ENCODE data around the gene TIE1. TPM values are rescaled to one million over a fixed set of nuclear protein-coding genes. Genes with fewer than 3 reads are reported as not detected.
A peak's percentile ranks its signal among the peaks of the same experiment; 100 is the strongest.

Gene TIE1
- total RNA-seq, 1 donor from 2014 or later, result 6.5 TPM

DNA sequence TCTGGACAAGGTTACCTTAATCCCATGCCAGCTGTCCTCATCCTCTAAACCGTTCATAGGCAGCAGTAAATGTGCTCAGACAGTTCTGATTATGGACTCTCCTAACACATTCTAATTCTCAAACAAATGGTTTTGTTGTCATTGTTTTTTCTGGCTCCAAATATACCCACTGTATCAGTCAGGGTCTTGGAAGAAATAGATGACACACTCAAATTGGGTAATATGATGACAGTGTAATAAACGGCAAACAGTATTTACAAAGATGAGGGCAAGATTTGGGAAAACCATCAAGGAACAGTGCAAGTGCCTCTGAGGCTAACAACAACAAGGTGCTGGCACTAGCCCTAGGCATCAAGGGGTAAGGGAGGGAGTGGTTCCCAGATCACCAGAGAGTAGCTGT is 53.7 kb downstream of the TIE1 start:
- Histone ChIP-seq H3K27me3 (ENCODE audit: control insufficient read depth, insufficient read depth, low read length) (no peaks in the 10 kb centered on the region), H3K4me3 (ENCODE audit: low read depth, low read length) (no peak overlapping the region), H3K36me3 (ENCODE audit: control insufficient read depth, insufficient read depth, low read length) (no peaks in the 10 kb centered on the region)
- TF ChIP-seq, protein P1, sequence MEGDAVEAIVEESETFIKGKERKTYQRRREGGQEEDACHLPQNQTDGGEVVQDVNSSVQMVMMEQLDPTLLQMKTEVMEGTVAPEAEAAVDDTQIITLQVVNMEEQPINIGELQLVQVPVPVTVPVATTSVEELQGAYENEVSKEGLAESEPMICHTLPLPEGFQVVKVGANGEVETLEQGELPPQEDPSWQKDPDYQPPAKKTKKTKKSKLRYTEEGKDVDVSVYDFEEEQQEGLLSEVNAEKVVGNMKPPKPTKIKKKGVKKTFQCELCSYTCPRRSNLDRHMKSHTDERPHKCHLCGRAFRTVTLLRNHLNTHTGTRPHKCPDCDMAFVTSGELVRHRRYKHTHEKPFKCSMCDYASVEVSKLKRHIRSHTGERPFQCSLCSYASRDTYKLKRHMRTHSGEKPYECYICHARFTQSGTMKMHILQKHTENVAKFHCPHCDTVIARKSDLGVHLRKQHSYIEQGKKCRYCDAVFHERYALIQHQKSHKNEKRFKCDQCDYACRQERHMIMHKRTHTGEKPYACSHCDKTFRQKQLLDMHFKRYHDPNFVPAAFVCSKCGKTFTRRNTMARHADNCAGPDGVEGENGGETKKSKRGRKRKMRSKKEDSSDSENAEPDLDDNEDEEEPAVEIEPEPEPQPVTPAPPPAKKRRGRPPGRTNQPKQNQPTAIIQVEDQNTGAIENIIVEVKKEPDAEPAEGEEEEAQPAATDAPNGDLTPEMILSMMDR (IDR thresholded peaks at IDR 0.05; ENCODE audit: insufficient read depth, low read length, poor library complexity, severe bottlenecking), result no peak
- no peak for DNase-seq (ENCODE audit: low read depth)

DNA sequence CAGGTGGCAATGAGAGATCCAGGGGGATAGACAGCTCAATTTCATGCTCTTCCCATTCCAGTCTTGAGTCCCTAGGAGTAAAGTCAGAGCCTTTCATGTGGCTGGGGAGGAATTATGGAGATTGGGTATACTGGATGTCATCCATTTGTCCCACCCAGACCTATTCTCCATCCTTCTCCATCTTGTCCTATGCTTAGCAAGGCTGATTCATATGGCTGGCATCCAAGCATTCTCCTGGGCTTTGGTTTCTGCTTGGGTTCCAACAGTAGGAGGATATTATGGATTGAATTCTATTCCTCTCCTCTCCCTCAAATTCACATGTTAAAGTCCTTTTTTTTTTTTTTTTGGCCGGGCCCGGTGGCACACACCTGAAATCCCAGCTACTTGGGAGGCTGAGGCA is 54.2 kb downstream of the TIE1 start:
- no peaks in the 10 kb centered on the region for H3K27me3 ChIP-seq (ENCODE audit: control insufficient read depth, insufficient read depth, low read length)
- DNase-seq (ENCODE audit: low read depth), result no peak
- TF ChIP-seq, protein P1 (IDR thresholded peaks at IDR 0.05; ENCODE audit: insufficient read depth, low read length, poor library complexity, severe bottlenecking), result no peak
- no peaks in the 10 kb centered on the region for H3K36me3 ChIP-seq (ENCODE audit: control insufficient read depth, insufficient read depth, low read length)
- no peak overlapping the region for H3K4me3 ChIP-seq (ENCODE audit: low read depth, low read length)

DNA sequence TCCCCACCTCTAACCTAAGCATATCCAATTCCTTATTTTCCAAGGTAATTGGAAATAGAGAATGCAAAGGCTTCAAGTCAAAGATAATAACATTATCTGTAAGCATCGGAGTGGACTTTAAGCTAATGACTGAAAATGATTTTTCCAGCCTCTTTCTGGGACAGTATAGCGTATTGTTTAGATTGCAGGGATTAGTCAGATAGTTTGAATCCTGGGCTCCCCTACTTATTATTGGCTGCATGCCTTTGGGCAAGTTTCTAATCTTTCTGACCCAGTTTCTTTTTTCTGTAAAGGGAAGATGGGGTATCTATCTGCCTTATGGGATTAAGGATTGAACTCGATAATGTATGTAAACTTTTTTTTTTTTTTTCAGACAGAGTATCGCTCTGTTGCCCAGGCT is 56.5 kb downstream of the TIE1 start:
- TF ChIP-seq, protein P1 (IDR thresholded peaks at IDR 0.05; ENCODE audit: insufficient read depth, low read length, poor library complexity, severe bottlenecking), result no peak
- DNase-seq (ENCODE audit: low read depth), result no peak
- Histone ChIP-seq H3K4me3 (ENCODE audit: low read depth, low read length) (no peak overlapping the region), H3K36me3 (ENCODE audit: control insufficient read depth, insufficient read depth, low read length) (no peaks in the 10 kb centered on the region), H3K27me3 (ENCODE audit: control insufficient read depth, insufficient read depth, low read length) (no peaks in the 10 kb centered on the region)

DNA sequence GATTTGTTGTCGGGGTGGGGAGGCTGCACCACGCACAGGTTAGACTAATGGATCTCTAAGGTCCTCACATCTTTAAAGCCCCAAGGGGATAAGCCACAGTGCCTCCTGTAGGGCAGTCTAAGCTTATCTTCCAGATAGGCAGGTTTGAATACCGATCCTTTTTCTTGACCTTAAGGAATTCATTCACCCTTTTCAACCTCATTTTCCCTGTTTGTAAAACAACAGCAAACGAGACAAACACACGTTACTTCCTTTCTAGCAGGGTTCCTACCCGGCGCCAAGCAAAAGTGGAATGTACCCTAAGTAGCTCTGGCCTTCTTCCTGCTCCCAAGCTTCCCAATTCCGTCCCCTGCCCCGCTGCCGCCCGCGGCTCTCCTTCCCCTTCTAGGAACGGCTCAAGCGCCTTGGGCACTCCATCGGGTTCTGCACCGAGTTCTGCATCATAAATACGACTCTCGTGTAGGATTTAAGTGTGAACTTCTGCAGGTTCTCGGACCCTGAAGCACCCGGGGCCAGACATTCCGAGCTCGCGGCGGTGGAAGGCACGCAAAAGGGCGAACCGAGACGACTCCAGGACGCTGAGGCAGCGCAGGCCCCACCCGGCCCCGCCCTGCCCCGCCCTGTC is 57.5 kb downstream of the TIE1 start:
- TF ChIP-seq, protein P1 (IDR thresholded peaks at IDR 0.05; ENCODE audit: insufficient read depth, low read length, poor library complexity, severe bottlenecking), result peak; percentile 69
- DNase-seq (ENCODE audit: low read depth), result no peak
- Histone ChIP-seq H3K27me3 (ENCODE audit: control insufficient read depth, insufficient read depth, low read length) (no peaks in the 10 kb centered on the region), H3K36me3 (ENCODE audit: control insufficient read depth, insufficient read depth, low read length) (no peaks in the 10 kb centered on the region), H3K4me3 (ENCODE audit: low read depth, low read length) (peak overlapping the region; percentile 64)

DNA sequence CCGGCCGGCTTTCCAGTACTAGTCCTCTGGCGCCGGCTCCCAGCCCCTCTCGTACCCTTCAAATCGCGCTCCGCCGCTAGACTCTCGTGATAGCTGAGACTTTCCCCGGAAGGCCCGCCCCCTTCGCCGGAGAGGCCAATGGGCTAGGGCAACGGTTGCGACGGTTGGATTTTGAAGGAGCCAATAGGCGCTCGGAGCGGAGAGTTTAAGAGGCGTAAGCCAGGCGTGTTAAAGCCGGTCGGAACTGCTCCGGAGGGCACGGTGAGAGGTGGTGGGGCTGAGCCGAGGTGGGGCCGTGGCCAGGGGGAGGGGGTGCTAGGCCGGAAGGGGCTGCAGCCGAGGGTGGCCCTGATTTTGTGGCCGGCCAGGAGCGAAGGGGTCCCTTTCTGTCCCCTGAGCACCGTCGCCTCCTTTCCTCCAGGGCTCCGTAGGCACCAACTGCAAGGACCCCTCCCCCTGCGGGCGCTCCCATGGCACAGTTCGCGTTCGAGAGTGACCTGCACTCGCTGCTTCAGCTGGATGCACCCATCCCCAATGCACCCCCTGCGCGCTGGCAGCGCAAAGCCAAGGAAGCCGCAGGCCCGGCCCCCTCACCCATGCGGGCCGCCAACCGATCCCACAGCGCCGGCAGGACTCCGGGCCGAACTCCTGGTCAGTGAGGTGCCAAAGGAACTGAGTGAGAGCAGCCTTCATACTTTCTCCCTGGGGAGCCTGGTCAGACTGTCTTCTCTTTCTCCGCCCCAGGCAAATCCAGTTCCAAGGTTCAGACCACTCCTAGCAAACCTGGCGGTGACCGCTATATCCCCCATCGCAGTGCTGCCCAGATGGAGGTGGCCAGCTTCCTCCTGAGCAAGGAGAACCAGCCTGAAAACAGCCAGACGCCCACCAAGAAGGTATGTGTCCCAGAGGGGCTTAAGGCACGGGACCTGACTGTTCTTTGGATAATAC is 58.2 kb downstream of the TIE1 start, which contains the start of gene CDC20:
CDC20 (plus strand) TSS at position 236 of the 948 bp plus-strand sequence; CDS start at position 471, 235 bp downstream.
- peak; percentile 69 for DNase-seq (ENCODE audit: low read depth)

More for the DNA sequence above, 58.2 kb downstream of the TIE1 start, which contains the start of gene CDC20:
- Histone ChIP-seq H3K27me3 (ENCODE audit: control insufficient read depth, insufficient read depth, low read length) (no peaks in the 10 kb centered on the region), H3K4me3 (ENCODE audit: low read depth, low read length) (peak within 1 kb of the TSS; percentile 64), H3K36me3 (ENCODE audit: control insufficient read depth, insufficient read depth, low read length) (no peaks in the 10 kb centered on the region)
- TF ChIP-seq, protein P1 (IDR thresholded peaks at IDR 0.05; ENCODE audit: insufficient read depth, low read length, poor library complexity, severe bottlenecking), result no peak

Measured in kidney epithelial cell (primary cell).